ENCODE measurements around the gene SDK2. TPM values are rescaled to one million over a fixed set of nuclear protein-coding genes. Genes with fewer than 3 reads are reported as not detected.

The SDK2 gene
- total RNA-seq, 2 donors from 2014 or later, result 1.4 TPM

DNA sequence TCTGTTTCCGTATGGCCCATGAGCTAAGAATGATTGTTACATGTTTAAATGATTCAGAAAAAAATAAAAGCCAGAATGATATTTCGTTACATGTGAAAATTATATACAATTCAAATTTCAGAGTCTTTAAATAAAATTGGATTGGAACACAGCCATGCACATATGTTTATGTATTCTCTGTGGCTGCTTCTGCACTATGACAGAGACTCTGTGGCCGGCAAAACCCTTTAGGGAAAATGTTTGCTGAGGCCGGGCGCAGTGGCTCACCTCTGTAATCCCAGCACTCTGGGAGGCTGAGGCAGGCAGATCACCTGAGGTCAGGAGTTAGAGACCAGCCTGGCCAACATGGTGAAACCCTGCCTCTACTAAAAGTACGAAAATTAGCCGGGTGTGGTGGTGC lies 316.6 kb downstream of the SDK2 start:
- no peak overlapping the region for H3K4me3 Mint-ChIP-seq

DNA sequence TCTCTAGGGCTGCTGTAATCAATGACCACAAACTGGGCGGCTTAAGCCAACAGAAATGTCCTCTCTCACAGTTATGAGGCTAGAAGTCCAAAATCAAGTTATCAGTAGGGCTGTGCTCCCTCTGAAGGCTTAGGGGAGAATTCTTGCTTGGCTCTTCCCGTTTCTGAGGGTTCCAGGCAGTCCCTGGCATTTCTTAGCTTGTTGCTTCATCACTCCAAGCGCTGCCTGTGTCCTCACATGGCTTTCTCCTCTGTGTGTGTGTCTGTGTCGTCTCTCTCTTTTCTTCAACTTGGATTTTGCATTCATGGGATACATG lies 318.8 kb downstream of the SDK2 start:
- ATAC-seq, result no peak
- Mint-ChIP-seq H3K36me3 (ENCODE audit: low read depth) (no peaks in the 10 kb centered on the region), H3K27ac (no peak overlapping the region), H3K27me3 (peaks cover 34% of the 10 kb centered on the region), H3K4me3 (no peak overlapping the region), H3K4me1 (no peaks in the 10 kb centered on the region)
- no peaks in the 10 kb centered on the region for H3K9me3 ChIP-seq (ENCODE audit: control insufficient read depth, low read length, poor library complexity, severe bottlenecking)
- DNase-seq, result no peak

More for the DNA sequence above, 316.6 kb downstream of the SDK2 start:
- ATAC-seq, result no peak
- no peak overlapping the region for H3K27ac Mint-ChIP-seq
- H3K27me3 Mint-ChIP-seq, result peaks cover 38% of the 10 kb centered on the region
- H3K36me3 Mint-ChIP-seq (ENCODE audit: low read depth), result no peaks in the 10 kb centered on the region
- no peak for DNase-seq
- no peaks in the 10 kb centered on the region for H3K9me3 ChIP-seq (ENCODE audit: control insufficient read depth, low read length, poor library complexity, severe bottlenecking)
- H3K4me1 Mint-ChIP-seq, result no peaks in the 10 kb centered on the region

DNA sequence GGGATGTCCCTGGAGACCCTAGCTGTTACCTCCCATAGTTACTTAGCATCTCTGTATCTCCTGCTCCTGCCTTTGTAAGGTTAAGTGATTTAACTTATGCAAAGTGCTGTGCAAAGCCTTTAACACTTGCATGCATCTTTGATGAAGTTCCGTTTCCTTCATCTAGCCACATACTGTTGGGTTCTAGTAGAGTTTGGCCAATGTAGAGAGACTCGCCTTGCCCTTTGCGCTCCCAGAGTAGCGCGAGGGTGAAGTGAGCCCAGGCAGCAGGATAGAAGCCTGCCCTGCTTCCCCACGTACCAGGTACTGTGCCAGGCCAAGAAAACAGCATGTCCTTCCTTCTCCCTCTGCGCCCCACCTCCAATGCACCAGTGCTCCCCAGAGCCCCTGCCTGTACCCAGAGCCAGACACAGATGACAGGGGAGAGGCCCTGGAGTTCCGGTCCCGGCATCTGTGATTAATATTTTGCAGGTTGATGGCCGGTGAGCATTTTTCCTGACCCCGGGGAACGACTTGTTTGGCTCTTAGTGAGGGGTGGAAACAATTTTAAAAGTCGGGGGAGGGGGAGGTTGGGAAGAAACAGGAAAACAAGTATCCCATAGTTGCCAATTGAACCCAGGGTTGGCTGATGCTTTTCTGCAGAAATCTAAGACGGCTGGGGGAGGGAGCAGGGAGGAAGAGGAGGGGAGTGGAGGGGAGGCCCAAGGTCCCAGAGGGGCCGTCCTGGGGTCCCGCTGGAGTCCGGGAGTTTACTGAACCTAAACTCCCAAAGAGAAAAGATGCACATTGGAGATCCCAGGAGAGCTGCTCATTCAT lies 319.3 kb downstream of the SDK2 start:
- DNase-seq (no peak), ATAC-seq (no peak)
- no peaks in the 10 kb centered on the region for H3K36me3 Mint-ChIP-seq (ENCODE audit: low read depth)
- no peaks in the 10 kb centered on the region for H3K4me1 Mint-ChIP-seq
- H3K27ac Mint-ChIP-seq, result no peak overlapping the region
- no peak overlapping the region for H3K4me3 Mint-ChIP-seq
- no peaks in the 10 kb centered on the region for H3K9me3 ChIP-seq (ENCODE audit: control insufficient read depth, low read length, poor library complexity, severe bottlenecking)
- peaks cover 34% of the 10 kb centered on the region for H3K27me3 Mint-ChIP-seq

GRCh38 chr17:73324160-73324475 lies 320.1 kb downstream of the SDK2 start:
- H3K9me3 ChIP-seq (ENCODE audit: control insufficient read depth, low read length, poor library complexity, severe bottlenecking), result no peaks in the 10 kb centered on the region
- no peak overlapping the region for H3K4me3 Mint-ChIP-seq
- no peak for ATAC-seq
- H3K36me3 Mint-ChIP-seq (ENCODE audit: low read depth), result no peaks in the 10 kb centered on the region
- H3K27me3 Mint-ChIP-seq, result peaks cover 29% of the 10 kb centered on the region
- H3K27ac Mint-ChIP-seq, result no peak overlapping the region
- no peak for DNase-seq
- H3K4me1 Mint-ChIP-seq, result no peaks in the 10 kb centered on the region

GRCh38 chr17:73323409-73324159 lies 320.7 kb downstream of the SDK2 start:
- no peak overlapping the region for H3K4me3 Mint-ChIP-seq
- ATAC-seq, result no peak
- H3K4me1 Mint-ChIP-seq, result no peaks in the 10 kb centered on the region

GRCh38 chr17:73320601-73321264 lies 323.5 kb downstream of the SDK2 start:
- ATAC-seq (no peak), DNase-seq (no peak)
- H3K4me1 Mint-ChIP-seq, result peaks cover 3% of the 10 kb centered on the region
- H3K9me3 ChIP-seq (ENCODE audit: control insufficient read depth, low read length, poor library complexity, severe bottlenecking), result no peaks in the 10 kb centered on the region
- H3K36me3 Mint-ChIP-seq (ENCODE audit: low read depth), result no peaks in the 10 kb centered on the region
- H3K27ac Mint-ChIP-seq, result peak overlapping the region; percentile 65
- H3K4me3 Mint-ChIP-seq, result no peak overlapping the region
- peaks cover 16% of the 10 kb centered on the region for H3K27me3 Mint-ChIP-seq

More at GRCh38 chr17:73323409-73324159, 320.7 kb downstream of the SDK2 start:
- H3K36me3 Mint-ChIP-seq (ENCODE audit: low read depth), result no peaks in the 10 kb centered on the region
- DNase-seq, result no peak
- H3K27me3 Mint-ChIP-seq, result peaks cover 25% of the 10 kb centered on the region
- no peaks in the 10 kb centered on the region for H3K9me3 ChIP-seq (ENCODE audit: control insufficient read depth, low read length, poor library complexity, severe bottlenecking)
- no peak overlapping the region for H3K27ac Mint-ChIP-seq

GRCh38 chr17:73319766-73320165 lies 324.5 kb downstream of the SDK2 start:
- ATAC-seq, result no peak
- no peak overlapping the region for H3K4me3 Mint-ChIP-seq
- H3K27me3 Mint-ChIP-seq, result peaks cover 6% of the 10 kb centered on the region
- H3K9me3 ChIP-seq (ENCODE audit: control insufficient read depth, low read length, poor library complexity, severe bottlenecking), result no peaks in the 10 kb centered on the region
- H3K4me1 Mint-ChIP-seq, result peaks cover 3% of the 10 kb centered on the region
- DNase-seq, result no peak
- H3K36me3 Mint-ChIP-seq (ENCODE audit: low read depth), result no peaks in the 10 kb centered on the region
- H3K27ac Mint-ChIP-seq, result no peak overlapping the region

GRCh38 chr17:73318836-73319235 lies 325.4 kb downstream of the SDK2 start:
- H3K4me1 Mint-ChIP-seq, result peaks cover 3% of the 10 kb centered on the region
- H3K9me3 ChIP-seq (ENCODE audit: control insufficient read depth, low read length, poor library complexity, severe bottlenecking), result no peaks in the 10 kb centered on the region
- H3K27me3 Mint-ChIP-seq, result no peaks in the 10 kb centered on the region
- no peak for DNase-seq
- no peak overlapping the region for H3K4me3 Mint-ChIP-seq
- no peaks in the 10 kb centered on the region for H3K36me3 Mint-ChIP-seq (ENCODE audit: low read depth)
- H3K27ac Mint-ChIP-seq, result no peak overlapping the region
- no peak for ATAC-seq

DNA sequence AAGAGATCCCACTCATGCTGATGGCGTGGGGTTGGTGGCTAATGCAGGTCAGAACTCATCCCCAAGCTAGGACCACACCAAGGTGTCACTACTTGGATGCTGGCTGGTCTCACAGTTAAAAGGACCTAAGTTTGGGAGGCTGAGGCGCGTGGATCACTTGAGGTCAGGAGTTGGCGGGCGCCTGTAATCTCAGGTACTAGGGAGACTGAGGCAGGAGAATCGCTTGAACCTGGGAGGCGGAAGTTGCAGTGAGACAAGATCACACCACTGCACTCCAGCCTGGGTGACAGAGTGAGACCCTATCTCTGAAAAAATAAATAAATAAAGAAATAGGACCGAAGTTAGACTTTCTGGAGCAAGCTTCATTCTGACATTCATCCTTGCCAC lies 325.8 kb downstream of the SDK2 start:
- Mint-ChIP-seq H3K4me1 (peaks cover 4% of the 10 kb centered on the region), H3K4me3 (no peak overlapping the region), H3K27me3 (no peaks in the 10 kb centered on the region), H3K36me3 (ENCODE audit: low read depth) (no peaks in the 10 kb centered on the region), H3K27ac (no peak overlapping the region)
- DNase-seq, result no peak
- H3K9me3 ChIP-seq (ENCODE audit: control insufficient read depth, low read length, poor library complexity, severe bottlenecking), result no peaks in the 10 kb centered on the region
- no peak for ATAC-seq

- no peaks in the 10 kb centered on the region for H3K9me3 ChIP-seq (ENCODE audit: control insufficient read depth, low read length, poor library complexity, severe bottlenecking)
- Mint-ChIP-seq H3K27ac (no peak overlapping the region), H3K27me3 (no peaks in the 10 kb centered on the region), H3K4me3 (no peak overlapping the region), H3K4me1 (peaks cover 6% of the 10 kb centered on the region), H3K36me3 (ENCODE audit: low read depth) (no peaks in the 10 kb centered on the region)
- no peak for ATAC-seq
- no peak for DNase-seq
These were observed 326.5 kb downstream of the SDK2 start for GRCh38 chr17:73317513-73318426.

- ATAC-seq (no peak), DNase-seq (no peak)
- Mint-ChIP-seq H3K4me3 (no peak overlapping the region), H3K36me3 (ENCODE audit: low read depth) (no peaks in the 10 kb centered on the region), H3K4me1 (peaks cover 6% of the 10 kb centered on the region), H3K27ac (no peak overlapping the region), H3K27me3 (no peaks in the 10 kb centered on the region)
- no peaks in the 10 kb centered on the region for H3K9me3 ChIP-seq (ENCODE audit: control insufficient read depth, low read length, poor library complexity, severe bottlenecking)
These were observed 327.2 kb downstream of the SDK2 start for GRCh38 chr17:73316919-73317505.

DNA sequence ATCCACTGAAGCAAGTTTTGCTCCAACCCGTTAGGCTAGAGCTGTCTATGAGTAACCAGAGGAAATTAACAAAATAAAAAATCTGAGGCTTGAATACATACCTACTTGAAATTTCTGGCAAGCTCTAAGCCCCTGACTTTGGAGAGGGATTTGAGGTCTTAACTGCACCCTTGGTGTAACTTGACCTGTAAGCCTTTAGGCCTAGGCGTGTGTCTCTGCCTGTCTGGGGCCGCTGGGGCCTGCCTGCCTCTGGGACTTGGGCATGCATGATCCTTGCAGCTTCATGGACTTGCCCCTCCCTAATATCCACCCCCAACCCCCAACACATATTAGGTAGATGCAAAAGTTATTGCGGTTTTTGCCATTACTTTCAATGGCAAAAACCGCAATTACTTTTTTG lies 328.8 kb downstream of the SDK2 start:
- ATAC-seq (no peak), DNase-seq (no peak)
- Mint-ChIP-seq H3K4me1 (peaks cover 6% of the 10 kb centered on the region), H3K27ac (peak overlapping the region; percentile 41), H3K4me3 (no peak overlapping the region), H3K27me3 (no peaks in the 10 kb centered on the region), H3K36me3 (ENCODE audit: low read depth) (no peaks in the 10 kb centered on the region)
- no peaks in the 10 kb centered on the region for H3K9me3 ChIP-seq (ENCODE audit: control insufficient read depth, low read length, poor library complexity, severe bottlenecking)
